ENCODE results near the gene MAPK11.
"Not testable (repeated sequence)": the region's sequence is repeated elsewhere in the genome, so short reads cannot be mapped to it uniquely, and the experiment has no call there.

MAPK11 gene

DNA sequence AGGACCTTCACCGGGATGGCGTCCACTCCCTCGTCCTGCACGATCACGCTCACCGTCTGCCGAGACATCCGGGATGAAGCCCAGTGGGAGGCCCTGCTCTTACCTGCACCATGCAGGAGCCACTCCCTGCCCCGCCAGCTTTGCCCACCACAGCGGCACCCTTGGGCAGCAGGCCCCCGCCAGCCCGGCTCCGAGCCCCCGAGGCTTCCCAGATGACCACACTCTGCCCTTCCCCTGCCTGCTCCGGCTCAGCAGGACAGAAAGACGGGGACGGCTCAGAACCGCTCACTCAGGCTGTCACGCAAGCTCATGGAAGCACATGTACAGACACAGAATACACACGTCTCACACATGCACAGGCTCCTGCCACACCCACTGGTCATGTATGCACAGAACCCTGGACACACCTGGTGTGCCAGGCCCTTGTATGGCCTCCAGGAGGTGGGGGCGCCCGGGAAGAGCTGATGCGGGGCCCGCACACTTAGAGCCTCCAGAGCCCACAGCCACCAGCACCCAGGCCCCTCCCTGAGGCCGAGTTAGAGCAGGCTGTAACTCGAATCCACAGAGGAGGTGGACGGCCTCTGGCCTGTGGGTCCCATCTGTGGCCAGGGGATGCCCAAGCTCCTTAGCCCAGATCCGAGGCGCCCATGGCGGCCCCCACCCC lies 8.9 kb upstream of the MAPK11 start:
- DNase-seq (ENCODE audit: extremely low read depth in 1 of 2, low read depth in 1 of 2): no peak

DNA sequence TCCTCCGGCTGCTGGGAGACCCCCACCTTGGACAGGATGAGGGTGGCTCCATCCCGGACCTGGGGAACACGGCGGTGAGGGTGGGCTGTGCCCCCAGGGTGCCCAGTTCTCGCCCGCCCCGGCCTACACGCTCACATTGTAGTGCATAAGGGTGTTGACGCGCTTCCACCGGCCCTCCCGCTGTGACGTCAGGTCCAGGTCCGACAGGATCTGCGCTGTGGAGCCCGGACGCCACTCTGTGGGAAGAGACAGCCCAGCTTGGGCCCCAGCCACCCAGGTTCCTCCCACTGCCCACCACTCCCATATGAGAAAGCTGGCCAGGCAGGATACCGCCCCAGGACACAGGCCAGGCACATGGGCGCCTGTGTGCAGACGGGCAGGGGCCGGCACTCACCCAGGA lies 8.3 kb upstream of the MAPK11 start:
- DNase-seq (ENCODE audit: extremely low read depth in 1 of 2, low read depth in 1 of 2): no peak

DNA sequence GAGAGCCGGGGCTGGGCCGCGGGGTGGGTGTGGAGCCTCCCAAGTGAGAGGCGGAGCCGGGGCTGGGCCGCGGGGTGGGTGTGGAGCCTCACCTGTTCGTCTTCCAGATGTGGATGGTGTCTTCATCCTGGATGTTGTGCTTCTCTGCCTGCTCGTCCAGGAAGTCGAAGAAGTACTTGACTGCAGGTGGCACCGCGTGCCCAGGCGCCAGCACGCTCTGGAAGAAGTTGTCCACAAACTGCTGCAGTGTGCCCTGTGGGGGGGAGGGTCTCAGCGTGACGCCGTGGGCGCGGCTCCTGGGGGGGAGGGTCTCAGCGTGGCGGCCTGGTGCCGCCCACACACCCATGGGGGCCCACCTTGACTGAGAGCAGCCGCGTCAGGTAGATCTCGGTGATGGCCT lies 7.6 kb upstream of the MAPK11 start:
- DNase-seq (ENCODE audit: extremely low read depth in 1 of 2, low read depth in 1 of 2): no peak

DNA sequence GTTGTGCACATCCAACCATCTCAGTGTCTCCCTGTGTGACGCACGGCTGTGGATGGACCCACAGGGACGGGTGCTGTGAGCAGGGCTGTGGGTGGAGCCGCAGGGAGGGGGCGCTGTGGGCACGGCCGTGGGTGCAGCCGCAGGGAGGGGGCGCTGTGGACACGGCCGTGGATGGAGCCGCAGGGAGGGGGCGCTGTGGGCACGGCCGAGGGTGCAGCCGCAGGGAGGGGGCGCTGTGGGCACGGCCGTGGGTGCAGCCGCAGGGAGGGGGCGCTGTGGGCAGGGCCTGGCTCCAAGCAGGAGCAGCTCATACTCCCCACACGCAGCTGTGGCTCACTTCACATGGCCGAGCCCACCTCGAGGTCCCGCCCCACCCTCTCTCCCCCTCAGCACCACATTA lies 6.0 kb upstream of the MAPK11 start:
- peak in 1 of 2 donors; percentile 41 for DNase-seq (ENCODE audit: extremely low read depth in 1 of 2, low read depth in 1 of 2)

DNA sequence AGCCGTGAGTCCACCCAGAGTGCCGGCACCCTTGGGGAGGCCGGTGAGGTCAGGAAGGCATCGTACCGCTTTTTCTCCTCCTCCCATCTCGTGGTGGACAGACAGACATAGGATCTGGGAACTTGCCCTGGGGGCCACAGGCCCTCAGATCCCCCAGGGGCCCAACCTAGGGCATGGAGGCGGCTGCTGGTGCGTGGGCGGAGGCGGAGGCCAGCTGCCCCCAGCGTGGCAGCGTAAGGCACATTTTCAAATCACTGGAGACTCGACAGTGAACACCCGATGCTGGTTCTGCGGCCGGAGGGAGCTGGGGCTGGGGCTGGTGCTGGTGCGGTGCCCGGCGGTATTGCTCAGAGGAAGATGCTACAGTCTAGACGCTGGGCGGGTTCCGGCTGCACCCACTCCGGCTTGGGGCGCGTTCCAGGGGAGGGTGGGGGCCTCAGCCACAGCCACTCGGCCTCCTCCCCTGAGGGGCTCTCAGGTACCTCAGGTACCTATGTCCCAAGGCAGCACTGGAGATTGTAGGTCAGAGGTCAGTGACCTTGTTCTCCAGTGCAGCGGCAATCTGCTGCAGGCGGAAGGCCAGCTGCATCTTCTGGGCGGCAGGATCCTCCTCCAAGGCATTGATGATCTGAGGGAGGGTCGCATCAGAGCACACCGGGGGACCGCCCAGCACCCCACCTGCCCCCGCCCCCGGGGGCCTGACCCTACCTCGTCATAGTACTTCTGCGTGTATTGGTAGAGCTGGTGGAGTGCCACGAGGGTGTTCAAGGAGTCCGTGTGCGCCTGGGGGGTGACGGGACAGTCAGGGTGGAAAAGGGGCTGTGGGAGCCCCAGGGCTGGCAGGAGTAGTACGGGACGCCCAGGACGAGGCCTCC lies 5.2 kb upstream of the MAPK11 start:
- no peak for DNase-seq (ENCODE audit: extremely low read depth in 1 of 2, low read depth in 1 of 2)

DNA sequence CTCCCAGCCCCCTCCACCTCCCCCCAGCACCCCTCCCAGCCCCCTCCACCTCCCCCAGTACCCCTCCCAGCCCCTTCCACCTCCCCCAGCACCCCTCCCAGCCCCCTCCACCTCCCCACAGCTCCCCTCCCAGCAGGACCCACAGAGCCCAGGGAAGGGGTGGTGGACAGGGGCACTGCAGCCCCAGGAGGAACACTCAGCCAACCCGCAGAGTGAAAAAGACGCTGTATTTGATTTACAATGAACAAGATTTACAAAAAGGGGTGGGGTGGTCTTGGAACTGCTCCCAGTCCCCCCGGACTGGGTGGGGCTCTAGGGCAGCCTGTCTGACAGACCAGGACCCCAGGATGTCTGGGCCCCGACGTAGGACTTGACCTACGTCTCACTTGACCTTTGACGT lies 4.6 kb upstream of the MAPK11 start:
- DNase-seq (ENCODE audit: extremely low read depth in 1 of 2, low read depth in 1 of 2): no peak

DNA sequence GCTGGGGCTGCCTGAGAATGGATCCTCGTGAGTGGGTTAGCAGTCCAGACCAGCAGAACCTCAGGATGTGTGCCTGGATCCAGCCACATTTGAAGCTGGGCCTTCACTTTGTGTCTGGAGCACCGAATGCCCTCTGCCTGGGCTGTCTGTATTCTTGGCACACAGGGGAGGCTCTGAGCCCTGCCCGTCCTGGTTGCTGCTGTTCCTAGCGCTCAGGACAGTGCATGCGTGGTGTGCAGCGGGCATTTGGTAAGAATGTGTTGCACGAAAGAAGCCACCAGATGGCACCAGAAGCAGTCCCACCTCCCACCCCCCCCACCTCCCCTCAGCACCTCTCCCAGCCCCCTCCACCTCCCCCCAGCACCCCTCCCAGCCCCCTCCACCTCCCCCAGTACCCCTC lies 4.1 kb upstream of the MAPK11 start:
- DNase-seq (ENCODE audit: extremely low read depth in 1 of 2, low read depth in 1 of 2): no peak

DNA sequence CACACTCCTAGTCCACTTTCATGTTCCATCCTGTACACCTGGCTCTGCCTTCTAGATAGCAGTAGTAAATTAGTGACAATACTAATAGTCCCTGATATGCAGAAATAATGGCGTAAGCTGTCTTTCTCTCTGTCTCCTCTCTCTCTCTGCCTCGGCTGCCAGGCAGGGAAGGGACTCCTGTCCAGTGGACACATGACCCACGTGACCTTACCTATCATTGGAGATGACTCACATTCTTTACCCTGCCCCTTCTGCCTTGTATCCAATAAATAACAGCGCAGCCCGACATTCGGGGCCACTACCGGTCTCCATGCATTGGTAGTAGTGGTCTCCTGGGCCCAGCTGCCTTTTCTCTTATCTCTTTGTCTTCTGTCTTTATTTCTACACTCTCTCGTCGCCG lies 3.6 kb upstream of the MAPK11 start:
- not testable (repeated sequence) for DNase-seq (ENCODE audit: extremely low read depth in 1 of 2, low read depth in 1 of 2)

DNA sequence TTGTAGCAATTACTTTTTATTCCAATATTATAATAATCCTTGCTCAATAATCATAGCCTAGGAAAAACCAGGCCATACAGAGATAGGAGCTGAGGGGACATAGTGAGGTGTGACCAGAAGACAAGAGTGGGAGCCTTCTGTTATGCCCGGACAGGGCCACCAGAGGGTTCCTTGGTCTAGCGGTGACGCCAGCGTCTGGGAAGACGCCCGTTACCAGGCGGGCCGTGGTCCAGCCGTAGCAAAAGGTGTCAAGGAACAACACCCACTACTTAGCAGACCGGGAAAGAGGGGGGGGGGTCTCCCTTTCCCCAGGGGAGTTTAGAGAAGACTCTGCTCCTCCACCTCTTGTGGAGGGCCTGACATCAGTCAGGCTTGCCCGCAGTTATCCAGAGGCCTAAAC lies 3.2 kb upstream of the MAPK11 start:
- not testable (repeated sequence) for DNase-seq (ENCODE audit: extremely low read depth in 1 of 2, low read depth in 1 of 2)

DNA sequence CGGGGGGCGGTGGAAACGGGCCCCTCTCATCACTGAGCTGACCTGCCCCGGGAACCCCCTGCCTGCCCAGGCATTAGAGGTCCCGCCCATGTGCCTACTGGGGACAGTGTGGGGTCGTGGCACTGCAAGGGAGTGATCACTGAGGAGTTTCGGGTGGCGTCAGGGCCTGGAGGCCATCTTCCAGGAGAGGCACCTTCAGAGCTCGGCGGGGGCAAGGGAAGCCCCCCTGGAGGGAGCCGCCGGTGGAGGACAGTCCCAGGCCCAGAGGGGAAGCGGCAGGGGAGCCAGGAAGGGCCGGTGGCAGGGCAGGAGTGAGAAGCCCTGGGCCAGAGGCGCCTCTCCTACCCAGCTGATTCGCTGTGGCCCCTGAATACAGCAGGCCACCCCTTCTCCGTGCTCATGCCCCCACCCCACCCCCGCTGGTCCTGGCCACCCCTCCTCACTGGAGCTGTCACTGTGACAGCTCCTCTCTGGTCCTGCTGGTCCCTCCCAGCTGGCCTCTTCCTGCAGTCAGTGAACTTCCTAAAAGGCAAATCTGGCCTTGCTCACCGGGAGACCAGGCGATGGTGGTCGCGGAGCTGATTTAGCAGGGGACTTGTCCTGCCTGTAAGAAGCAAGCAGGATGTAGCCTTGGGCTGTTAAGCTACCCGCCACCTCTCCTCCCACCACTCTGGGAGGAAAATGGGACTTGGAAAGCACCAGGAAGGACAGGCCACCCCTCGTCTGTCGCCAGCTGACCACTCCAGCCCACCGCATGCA lies 2.0 kb upstream of the MAPK11 start:
- DNase-seq (ENCODE audit: extremely low read depth in 1 of 2, low read depth in 1 of 2): no peak

DNA sequence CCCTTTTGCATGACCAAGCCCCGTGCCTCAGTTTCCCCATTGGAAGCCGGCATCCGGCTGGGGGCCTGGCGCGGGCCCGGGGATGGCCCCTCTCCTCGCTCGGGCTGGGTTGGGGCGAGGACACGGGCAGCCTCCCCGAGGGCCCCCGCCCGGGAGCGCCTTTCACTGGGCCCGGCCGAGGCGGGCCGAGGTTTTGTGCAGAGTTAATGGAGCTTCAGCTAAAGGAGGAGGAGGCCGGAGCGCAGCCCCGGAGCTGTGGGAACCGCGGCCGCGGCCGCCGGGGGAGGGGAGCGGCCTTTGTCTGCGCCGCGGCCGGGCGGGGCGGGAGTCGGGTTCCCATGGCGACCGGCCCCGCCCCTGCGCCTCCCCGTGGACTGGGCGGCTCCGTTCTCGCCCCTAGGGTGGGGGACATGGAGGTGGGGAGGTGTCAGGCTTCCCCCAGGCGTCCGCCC lies 1.4 kb upstream of the MAPK11 start:
- DNase-seq (ENCODE audit: extremely low read depth in 1 of 2, low read depth in 1 of 2): no peak

DNA sequence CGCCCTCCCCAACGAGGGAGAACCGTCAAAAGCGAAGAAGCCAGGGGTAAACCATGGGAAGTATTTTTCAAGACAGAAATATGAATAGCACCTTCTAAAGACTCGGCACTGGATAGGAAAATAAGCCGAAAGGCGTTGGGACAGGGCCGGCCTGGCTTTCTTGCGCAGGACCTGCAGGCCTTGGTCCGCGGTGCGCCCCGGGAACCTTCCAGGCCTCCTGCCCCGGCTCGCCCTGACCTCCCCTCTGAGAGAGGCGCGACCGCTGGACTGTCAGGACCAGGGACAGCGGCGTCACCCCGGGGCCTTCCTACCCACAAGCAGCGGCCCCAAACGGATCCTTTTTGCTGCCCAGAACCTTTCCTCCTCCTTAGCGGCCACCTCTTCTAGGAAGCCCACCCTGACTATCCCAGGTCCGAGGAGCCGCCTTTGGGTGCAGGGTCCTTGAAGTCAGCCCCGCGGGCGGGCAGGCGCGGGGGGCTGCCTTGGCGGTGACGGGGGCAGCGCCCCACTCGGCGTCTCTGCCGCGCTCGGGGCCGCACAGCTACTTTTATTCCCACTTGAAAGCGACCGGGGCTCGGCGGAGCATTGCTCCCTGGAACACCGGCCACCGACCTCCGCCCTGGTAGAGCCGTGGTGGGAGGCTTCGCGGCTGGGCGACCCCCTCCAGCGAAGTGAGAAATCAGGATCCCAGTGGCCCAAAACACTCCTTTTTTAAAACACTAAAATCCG lies 650 bp upstream of the MAPK11 start:
- DNase-seq (ENCODE audit: extremely low read depth in 1 of 2, low read depth in 1 of 2): peak in 1 of 2 donors; percentile 45

DNA sequence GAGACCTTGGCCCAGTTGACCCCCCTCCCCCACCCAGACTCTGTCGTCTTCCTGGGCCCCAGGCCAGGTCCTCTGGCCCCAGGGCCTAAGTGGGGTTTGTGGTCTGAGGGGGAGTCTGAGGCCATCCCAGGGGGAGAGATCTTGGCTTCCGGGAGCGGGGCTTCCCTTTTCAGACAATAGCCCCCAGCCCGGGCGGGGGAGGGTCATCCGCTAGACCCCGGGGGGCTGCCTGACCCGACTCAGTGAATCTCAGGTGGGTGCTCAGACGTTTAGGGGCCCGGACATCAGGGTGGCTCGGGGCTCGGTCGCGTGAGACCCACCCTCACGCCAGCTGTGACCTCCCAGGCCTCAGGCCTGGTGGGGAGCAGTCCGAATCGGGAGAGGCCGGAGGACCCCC lies 609 bp downstream of the MAPK11 start:
- no peak for DNase-seq (ENCODE audit: extremely low read depth in 1 of 2, low read depth in 1 of 2)

DNA sequence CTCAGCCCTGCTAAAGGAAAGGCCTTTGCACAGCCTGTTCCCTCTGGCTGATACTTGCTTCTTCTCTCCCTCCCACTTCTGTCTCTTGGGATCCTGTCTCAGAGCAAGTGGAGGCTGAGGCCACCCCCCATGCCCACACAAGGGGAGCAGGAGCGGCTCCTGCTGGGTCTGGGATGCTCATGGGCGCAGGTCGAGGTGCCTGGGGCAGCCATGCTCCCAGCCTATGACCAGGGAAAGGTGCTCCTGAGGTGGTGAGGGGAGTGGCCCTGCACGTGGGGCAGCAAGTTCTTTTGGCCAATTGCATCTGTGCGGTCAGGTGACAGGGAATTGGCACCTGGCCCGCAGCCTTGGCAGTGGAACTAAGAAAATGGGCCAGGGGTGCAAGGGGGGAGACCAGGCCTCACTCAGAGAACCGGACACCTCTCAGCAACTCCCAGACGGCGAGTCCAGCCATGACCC lies 1.5 kb downstream of the MAPK11 start:
- DNase-seq (ENCODE audit: extremely low read depth in 1 of 2, low read depth in 1 of 2): no peak

DNA sequence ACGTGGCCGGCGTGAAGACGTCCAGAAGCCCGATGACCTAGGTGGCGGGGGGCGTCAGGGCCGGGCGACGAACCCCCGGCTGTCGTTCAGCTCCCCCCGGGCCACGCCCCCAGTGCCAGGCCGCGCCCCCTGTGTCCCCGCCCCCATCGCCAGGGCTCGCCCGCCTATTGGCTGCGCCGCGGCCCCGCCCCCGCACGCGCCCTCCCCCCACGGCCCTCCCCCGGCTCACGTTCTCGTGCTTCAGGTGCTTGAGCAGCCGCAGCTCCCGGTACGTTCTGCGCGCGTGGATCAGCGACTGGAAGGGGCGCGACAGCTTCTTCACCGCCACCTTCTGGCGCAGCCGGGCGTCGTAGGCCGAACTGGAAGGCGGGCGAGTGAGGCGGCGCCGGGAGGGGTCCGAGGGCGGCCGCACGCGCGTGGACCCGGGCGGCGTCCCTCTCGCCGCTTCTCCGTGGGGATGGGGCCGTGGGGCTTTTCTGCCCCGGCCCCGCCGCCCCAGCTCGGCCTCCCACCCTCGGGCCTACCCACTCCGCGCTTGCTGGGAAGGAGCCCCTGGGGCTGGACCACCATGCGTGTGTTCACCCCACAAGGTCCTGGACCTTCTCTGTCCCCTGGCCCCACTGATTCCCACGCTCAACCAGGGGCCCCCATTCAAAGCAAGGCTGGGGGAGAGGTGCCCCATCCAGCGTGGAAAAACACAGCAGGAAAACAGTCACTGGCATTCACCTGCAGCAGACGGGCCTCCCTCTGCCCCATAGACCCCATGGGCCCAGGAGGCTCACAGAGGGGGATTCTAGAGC lies 2.4 kb downstream of the MAPK11 start:
- DNase-seq (ENCODE audit: extremely low read depth in 1 of 2, low read depth in 1 of 2): no peak

DNA sequence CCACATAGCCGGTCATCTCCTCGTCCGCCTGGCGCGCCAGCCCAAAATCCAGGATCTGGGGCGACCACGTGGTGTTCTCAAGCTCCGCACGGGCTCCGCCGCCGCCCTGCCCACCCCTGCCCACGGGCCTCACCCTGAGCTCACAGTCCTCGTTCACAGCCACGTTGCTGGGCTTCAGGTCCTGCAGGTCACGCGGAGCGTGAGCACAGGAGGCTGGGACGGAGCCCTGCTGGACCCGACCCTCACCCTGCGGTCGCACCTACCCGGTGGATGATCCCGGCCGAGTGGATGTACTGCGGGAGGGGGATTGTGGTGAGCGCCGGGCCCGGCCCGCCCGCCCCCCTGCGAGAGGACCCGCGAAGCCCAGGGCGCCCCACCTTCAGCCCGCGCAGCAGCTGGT lies 3.2 kb downstream of the MAPK11 start:
- no peak for DNase-seq (ENCODE audit: extremely low read depth in 1 of 2, low read depth in 1 of 2)

DNA sequence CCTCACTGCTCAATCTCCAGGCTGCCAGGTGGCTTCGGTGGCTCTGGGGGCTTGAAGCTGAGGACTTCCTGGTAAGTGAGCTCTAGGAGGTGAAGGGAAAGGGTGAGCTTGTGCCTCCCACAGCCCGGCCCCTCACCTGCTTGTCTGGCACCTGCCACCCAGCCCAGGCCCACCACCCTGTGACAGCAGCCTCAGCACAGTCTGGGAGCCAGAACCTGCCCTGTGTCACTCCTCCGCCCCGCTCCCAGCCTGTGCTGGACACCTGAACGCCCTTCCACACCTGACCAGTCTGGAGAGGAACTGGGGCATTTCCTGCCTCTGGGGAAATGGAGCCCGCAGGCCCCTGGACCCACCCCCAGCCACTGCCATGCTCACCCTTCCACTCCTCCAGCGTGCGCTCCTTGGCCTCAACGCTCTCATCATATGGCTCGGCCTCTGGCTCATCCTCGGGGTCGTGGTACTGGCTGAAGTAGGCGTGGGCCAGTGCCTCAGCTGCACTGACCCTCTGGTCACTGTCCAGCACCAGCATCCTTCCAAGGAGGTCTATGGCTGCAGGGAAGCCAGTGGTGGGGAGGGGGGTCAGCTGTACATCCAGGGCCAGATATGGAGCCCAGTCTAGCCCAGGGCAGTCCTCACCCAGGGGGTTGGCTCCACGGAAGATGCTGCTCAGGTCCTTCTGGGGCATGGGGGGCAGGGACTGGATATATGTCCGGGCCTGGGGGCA lies 5.1 kb downstream of the MAPK11 start:
- DNase-seq (ENCODE audit: extremely low read depth in 1 of 2, low read depth in 1 of 2): no peak

DNA sequence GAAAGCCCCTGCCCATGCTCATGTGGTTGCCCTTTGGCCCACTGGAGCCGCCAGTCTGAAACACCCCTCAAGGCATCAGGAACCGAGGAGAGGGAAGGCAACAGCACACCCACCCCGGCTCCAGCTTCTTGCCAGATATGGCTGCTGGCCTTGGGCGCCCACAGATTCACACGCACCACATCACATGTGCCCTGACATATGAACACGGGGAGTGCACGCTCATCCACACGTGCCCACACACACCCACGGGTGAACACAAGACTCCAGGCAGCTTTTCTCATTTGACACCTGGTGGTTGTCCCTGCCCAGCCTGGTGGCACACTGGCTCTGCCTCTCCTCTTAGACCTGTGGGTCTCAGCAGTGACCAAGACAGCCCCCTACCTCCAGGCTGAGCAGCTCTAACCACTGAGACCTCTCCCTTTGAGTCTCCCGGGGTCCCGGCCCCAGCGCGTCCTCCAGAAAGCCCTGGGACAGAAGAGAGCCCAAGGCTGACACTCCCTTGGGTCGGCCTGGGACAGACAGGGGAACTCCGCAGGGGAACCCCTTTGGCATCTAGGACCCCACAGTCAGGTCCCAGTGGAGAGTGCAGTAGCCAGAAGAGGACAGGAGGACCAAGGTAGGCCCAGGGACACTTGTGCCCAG lies 6.0 kb downstream of the MAPK11 start:
- DNase-seq (ENCODE audit: extremely low read depth in 1 of 2, low read depth in 1 of 2): no peak
